K562 (cell line): ENCODE measurements around the gene SPRING1.

Experiments used
- CEBPB ChIP-seq: fragments of 450-650 bp; IDR thresholded peaks from 2 replicates; pipeline ENCODE4 v1.6.1; 2016; ENCODE audit warnings: missing genetic modification characterization, missing compliant biosample characterization
- EGR1 ChIP-seq: fragments of 450-650 bp; conservative IDR thresholded peaks from 2 replicates; pipeline ENCODE4 v1.6.1; 2017; ENCODE audit warnings: mild to moderate bottlenecking
- EZH2 ChIP-seq: IDR thresholded peaks from 2 replicates; pipeline ENCODE4 v1.6.1; 2012; ENCODE audit warnings: low read depth, mild to moderate bottlenecking, inconsistent platforms, low read length, borderline replicate concordance
- IRF2 ChIP-seq: sonication (generic); formaldehyde crosslinking; IDR thresholded peaks from 2 replicates; pipeline ENCODE4 v1.8.1; 2022; ENCODE audit warnings: mild to moderate bottlenecking, missing genetic modification reagents
- MAFK ChIP-seq: IDR thresholded peaks from 2 replicates; pipeline ENCODE4 v1.6.1; 2011; ENCODE audit warnings: low read length, improper control_type of control experiment
- NBN ChIP-seq: fragments of 450-650 bp; IDR thresholded peaks from 2 replicates; pipeline ENCODE4 v1.6.1; 2016; ENCODE audit warnings: low read depth, mild to moderate bottlenecking
- SMAD3 ChIP-seq: fragments of 450-650 bp; formaldehyde crosslinking; conservative IDR thresholded peaks from 2 replicates; pipeline ENCODE4 v1.4.0; 2020; ENCODE audit warnings: mild to moderate bottlenecking
- ZNF41 ChIP-seq: fragments of 250-450 bp; sonication (Bioruptor Pico); conservative IDR thresholded peaks from 2 replicates; pipeline ENCODE4 v1.4.0; 2020; ENCODE audit warnings: mild to moderate bottlenecking
- ZNF561 ChIP-seq: fragments of 450-650 bp; formaldehyde crosslinking; conservative IDR thresholded peaks from 2 replicates; pipeline ENCODE4 v1.4.0; 2020; ENCODE audit warnings: mild to moderate bottlenecking, moderate library complexity
- TF ChIP-seq, protein P1 (sequence below): sonication (generic); formaldehyde crosslinking; IDR thresholded peaks from 2 replicates; pipeline ENCODE4 v1.5.0; 2020; ENCODE audit warnings: missing genetic modification reagents
- TF ChIP-seq, protein P2 (sequence below): fragments of 450-650 bp; formaldehyde crosslinking; IDR thresholded peaks from 2 replicates; pipeline ENCODE4 v1.4.0; 2020; ENCODE audit warnings: mild to moderate bottlenecking, moderate library complexity
- TF ChIP-seq, protein P3 (sequence below): fragments of 450-650 bp; formaldehyde crosslinking; IDR thresholded peaks from 2 replicates; pipeline ENCODE4 v1.4.0; 2020; ENCODE audit warnings: mild to moderate bottlenecking, mixed read lengths
- TF ChIP-seq, protein P4 (sequence below): fragments of 450-650 bp; IDR thresholded peaks from 2 replicates; pipeline ENCODE4 v1.6.1; 2016; ENCODE audit warnings: mild to moderate bottlenecking, moderate library complexity

DNA sequence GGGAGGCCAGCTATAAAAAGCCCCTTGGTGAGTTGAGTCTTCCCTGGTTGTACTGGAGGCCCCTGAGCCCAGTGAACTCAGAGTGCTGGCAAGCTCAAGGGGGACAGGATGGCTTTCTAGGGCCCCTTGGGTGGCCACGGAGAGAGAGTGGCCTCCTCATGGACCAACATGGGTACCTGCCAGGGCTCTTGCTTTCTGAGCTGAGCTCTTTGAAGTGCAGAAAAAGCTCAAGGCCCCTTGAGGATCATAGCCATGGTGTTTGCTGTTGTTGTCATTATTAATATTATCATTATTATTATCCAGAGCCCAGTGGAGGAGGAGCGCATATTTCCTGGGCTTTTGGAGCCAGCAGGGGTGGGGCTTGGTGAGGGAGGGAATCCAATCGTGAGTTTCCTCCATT lies 6.9 kb upstream of the SPRING1 start:
- no peak for TF ChIP-seq CEBPB (tag)
- no peak for TF ChIP-seq EZH2
- no peak for TF ChIP-seq NBN
- no peak for TF ChIP-seq IRF2 (CRISPR knock-in tag)
- TF ChIP-seq, protein P1, sequence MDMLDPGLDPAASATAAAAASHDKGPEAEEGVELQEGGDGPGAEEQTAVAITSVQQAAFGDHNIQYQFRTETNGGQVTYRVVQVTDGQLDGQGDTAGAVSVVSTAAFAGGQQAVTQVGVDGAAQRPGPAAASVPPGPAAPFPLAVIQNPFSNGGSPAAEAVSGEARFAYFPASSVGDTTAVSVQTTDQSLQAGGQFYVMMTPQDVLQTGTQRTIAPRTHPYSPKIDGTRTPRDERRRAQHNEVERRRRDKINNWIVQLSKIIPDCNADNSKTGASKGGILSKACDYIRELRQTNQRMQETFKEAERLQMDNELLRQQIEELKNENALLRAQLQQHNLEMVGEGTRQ: no peak
- TF ChIP-seq, protein P2, sequence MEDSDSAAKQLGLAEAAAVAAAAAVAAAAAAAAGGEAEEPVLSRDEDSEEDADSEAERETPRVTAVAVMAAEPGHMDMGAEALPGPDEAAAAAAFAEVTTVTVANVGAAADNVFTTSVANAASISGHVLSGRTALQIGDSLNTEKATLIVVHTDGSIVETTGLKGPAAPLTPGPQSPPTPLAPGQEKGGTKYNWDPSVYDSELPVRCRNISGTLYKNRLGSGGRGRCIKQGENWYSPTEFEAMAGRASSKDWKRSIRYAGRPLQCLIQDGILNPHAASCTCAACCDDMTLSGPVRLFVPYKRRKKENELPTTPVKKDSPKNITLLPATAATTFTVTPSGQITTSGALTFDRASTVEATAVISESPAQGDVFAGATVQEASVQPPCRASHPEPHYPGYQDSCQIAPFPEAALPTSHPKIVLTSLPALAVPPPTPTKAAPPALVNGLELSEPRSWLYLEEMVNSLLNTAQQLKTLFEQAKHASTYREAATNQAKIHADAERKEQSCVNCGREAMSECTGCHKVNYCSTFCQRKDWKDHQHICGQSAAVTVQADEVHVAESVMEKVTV (CRISPR knock-in tag): no peak
- TF ChIP-seq MAFK: no peak
- no peak for TF ChIP-seq SMAD3 (CRISPR knock-in tag)
- TF ChIP-seq, protein P3, sequence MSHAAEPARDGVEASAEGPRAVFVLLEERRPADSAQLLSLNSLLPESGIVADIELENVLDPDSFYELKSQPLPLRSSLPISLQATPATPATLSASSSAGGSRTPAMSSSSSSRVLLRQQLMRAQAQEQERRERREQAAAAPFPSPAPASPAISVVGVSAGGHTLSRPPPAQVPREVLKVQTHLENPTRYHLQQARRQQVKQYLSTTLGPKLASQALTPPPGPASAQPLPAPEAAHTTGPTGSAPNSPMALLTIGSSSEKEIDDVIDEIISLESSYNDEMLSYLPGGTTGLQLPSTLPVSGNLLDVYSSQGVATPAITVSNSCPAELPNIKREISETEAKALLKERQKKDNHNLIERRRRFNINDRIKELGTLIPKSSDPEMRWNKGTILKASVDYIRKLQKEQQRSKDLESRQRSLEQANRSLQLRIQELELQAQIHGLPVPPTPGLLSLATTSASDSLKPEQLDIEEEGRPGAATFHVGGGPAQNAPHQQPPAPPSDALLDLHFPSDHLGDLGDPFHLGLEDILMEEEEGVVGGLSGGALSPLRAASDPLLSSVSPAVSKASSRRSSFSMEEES (CRISPR knock-in tag): no peak
- TF ChIP-seq ZNF41: no peak
- TF ChIP-seq, protein P4, sequence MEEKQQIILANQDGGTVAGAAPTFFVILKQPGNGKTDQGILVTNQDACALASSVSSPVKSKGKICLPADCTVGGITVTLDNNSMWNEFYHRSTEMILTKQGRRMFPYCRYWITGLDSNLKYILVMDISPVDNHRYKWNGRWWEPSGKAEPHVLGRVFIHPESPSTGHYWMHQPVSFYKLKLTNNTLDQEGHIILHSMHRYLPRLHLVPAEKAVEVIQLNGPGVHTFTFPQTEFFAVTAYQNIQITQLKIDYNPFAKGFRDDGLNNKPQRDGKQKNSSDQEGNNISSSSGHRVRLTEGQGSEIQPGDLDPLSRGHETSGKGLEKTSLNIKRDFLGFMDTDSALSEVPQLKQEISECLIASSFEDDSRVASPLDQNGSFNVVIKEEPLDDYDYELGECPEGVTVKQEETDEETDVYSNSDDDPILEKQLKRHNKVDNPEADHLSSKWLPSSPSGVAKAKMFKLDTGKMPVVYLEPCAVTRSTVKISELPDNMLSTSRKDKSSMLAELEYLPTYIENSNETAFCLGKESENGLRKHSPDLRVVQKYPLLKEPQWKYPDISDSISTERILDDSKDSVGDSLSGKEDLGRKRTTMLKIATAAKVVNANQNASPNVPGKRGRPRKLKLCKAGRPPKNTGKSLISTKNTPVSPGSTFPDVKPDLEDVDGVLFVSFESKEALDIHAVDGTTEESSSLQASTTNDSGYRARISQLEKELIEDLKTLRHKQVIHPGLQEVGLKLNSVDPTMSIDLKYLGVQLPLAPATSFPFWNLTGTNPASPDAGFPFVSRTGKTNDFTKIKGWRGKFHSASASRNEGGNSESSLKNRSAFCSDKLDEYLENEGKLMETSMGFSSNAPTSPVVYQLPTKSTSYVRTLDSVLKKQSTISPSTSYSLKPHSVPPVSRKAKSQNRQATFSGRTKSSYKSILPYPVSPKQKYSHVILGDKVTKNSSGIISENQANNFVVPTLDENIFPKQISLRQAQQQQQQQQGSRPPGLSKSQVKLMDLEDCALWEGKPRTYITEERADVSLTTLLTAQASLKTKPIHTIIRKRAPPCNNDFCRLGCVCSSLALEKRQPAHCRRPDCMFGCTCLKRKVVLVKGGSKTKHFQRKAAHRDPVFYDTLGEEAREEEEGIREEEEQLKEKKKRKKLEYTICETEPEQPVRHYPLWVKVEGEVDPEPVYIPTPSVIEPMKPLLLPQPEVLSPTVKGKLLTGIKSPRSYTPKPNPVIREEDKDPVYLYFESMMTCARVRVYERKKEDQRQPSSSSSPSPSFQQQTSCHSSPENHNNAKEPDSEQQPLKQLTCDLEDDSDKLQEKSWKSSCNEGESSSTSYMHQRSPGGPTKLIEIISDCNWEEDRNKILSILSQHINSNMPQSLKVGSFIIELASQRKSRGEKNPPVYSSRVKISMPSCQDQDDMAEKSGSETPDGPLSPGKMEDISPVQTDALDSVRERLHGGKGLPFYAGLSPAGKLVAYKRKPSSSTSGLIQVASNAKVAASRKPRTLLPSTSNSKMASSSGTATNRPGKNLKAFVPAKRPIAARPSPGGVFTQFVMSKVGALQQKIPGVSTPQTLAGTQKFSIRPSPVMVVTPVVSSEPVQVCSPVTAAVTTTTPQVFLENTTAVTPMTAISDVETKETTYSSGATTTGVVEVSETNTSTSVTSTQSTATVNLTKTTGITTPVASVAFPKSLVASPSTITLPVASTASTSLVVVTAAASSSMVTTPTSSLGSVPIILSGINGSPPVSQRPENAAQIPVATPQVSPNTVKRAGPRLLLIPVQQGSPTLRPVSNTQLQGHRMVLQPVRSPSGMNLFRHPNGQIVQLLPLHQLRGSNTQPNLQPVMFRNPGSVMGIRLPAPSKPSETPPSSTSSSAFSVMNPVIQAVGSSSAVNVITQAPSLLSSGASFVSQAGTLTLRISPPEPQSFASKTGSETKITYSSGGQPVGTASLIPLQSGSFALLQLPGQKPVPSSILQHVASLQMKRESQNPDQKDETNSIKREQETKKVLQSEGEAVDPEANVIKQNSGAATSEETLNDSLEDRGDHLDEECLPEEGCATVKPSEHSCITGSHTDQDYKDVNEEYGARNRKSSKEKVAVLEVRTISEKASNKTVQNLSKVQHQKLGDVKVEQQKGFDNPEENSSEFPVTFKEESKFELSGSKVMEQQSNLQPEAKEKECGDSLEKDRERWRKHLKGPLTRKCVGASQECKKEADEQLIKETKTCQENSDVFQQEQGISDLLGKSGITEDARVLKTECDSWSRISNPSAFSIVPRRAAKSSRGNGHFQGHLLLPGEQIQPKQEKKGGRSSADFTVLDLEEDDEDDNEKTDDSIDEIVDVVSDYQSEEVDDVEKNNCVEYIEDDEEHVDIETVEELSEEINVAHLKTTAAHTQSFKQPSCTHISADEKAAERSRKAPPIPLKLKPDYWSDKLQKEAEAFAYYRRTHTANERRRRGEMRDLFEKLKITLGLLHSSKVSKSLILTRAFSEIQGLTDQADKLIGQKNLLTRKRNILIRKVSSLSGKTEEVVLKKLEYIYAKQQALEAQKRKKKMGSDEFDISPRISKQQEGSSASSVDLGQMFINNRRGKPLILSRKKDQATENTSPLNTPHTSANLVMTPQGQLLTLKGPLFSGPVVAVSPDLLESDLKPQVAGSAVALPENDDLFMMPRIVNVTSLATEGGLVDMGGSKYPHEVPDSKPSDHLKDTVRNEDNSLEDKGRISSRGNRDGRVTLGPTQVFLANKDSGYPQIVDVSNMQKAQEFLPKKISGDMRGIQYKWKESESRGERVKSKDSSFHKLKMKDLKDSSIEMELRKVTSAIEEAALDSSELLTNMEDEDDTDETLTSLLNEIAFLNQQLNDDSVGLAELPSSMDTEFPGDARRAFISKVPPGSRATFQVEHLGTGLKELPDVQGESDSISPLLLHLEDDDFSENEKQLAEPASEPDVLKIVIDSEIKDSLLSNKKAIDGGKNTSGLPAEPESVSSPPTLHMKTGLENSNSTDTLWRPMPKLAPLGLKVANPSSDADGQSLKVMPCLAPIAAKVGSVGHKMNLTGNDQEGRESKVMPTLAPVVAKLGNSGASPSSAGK: no peak
- TF ChIP-seq ZNF561 (CRISPR knock-in tag): no peak
- TF ChIP-seq EGR1: no peak
